ENCODE results near the gene NCOA7.

The NCOA7 gene

DNA sequence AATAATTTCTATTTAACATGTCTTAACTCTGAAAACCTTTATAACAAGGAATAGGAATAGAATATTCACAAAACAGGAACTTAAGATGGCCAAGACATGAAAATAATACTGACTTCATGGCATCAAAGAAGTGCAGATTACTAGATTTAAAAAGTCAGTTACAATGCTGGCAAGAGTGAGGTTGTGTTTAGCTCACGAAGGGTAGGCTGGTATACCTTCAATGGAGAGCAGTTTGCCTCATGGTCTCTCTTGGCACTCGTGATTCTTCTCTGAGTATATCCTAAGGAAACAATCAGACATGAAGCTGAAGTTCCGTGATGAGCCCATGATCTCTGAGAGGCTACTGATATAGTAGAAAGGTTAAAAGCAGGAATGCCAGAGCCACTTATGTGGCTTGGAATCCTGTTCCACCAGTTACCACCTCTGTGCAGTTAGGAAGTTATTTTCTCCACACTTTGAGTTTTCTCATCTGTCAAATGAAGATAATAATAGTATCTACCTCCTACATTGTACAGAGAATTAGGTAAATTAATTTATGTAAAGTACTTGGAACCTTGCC lies 7.2 kb downstream of the NCOA7 start:
- H3K4me2 ChIP-seq (ENCODE audit: low read length): peak overlapping the region; percentile 55
- H3K9ac ChIP-seq (ENCODE audit: low read length): peak overlapping the region; percentile 50
- H3K79me2 ChIP-seq (ENCODE audit: insufficient read depth, low read length): peaks cover 61% of the 10 kb centered on the region
- no peak overlapping the region for H2AFZ ChIP-seq (ENCODE audit: low read length)
- H4K20me1 ChIP-seq (ENCODE audit: insufficient read depth, low read length): no peaks in the 10 kb centered on the region
- peaks cover 98% of the 10 kb centered on the region for H3K4me1 ChIP-seq (ENCODE audit: insufficient read depth, low read length, severe bottlenecking)
- no peaks in the 10 kb centered on the region for H3K27me3 ChIP-seq (ENCODE audit: insufficient read depth, low read length)
- H3K9me3 ChIP-seq (ENCODE audit: low read length): no peaks in the 10 kb centered on the region
- H3K9me2 ChIP-seq (ENCODE audit: low read depth, low read length): no peaks in the 10 kb centered on the region
- H3K4me3 ChIP-seq (ENCODE audit: low read depth, low read length, poor library complexity, severe bottlenecking): peak overlapping the region; percentile 47
- 0 out of 2 replicates have a peak, but pooled peaks cover 7% of the 10 kb centered on the region for H3F3A ChIP-seq (ENCODE audit: insufficient read depth, low read length)
- no peak for TF ChIP-seq EZH2 (IDR thresholded peaks at IDR 0.05; ENCODE audit: borderline replicate concordance, low read length)
- TF ChIP-seq, protein P1, sequence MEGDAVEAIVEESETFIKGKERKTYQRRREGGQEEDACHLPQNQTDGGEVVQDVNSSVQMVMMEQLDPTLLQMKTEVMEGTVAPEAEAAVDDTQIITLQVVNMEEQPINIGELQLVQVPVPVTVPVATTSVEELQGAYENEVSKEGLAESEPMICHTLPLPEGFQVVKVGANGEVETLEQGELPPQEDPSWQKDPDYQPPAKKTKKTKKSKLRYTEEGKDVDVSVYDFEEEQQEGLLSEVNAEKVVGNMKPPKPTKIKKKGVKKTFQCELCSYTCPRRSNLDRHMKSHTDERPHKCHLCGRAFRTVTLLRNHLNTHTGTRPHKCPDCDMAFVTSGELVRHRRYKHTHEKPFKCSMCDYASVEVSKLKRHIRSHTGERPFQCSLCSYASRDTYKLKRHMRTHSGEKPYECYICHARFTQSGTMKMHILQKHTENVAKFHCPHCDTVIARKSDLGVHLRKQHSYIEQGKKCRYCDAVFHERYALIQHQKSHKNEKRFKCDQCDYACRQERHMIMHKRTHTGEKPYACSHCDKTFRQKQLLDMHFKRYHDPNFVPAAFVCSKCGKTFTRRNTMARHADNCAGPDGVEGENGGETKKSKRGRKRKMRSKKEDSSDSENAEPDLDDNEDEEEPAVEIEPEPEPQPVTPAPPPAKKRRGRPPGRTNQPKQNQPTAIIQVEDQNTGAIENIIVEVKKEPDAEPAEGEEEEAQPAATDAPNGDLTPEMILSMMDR (IDR thresholded peaks at IDR 0.05; ENCODE audit: low read length): no peak
- H3K36me3 ChIP-seq (ENCODE audit: insufficient read depth, low read length): peaks cover 17% of the 10 kb centered on the region; the same call in 1 of the 2 replicates
- H3K27ac ChIP-seq (ENCODE audit: low read depth, low read length, poor library complexity, severe bottlenecking): peak overlapping the region; percentile 99

DNA sequence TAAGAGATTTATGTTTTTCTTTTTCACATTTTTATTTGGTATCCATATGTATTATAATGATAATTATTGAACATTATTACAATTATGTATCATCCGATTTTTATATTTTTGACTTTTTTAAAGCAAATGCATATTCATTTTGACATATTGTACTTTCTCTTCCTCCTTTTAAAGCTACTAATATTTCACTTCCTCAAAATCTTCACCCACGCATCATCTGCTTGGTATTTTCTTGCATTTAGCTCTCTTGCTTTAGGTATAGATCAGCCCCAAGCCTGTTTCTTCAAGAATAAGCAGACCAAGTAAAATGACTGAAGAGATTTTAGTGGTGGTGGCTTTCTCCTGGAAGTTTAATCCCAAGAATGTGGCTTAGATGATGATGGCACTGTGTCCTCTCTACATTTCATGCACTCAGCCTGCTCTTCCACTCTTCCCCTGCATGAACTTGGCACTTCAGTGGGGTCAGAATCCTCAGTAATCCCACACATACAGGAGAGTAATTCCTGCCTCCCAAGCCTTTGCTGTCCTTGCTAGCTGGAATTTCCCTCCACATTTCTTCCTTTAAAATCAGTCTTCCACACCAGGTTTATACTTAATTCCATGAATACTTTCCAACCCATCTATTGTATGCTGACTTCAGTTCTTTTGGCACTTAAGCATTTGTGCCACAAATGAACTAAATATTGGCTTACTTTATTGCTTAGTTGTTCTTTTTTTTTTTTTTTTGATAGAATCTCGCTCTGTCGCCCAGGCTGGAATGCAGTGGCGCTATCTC lies 8.2 kb downstream of the NCOA7 start:
- peaks cover 17% of the 10 kb centered on the region; the same call in 1 of the 2 replicates for H3K36me3 ChIP-seq (ENCODE audit: insufficient read depth, low read length)
- peaks cover 60% of the 10 kb centered on the region for H3K79me2 ChIP-seq (ENCODE audit: insufficient read depth, low read length)
- H4K20me1 ChIP-seq (ENCODE audit: insufficient read depth, low read length): no peaks in the 10 kb centered on the region
- H2AFZ ChIP-seq (ENCODE audit: low read length): no peak overlapping the region
- peak overlapping the region; percentile 47 for H3K9ac ChIP-seq (ENCODE audit: low read length)
- peaks cover 98% of the 10 kb centered on the region for H3K4me1 ChIP-seq (ENCODE audit: insufficient read depth, low read length, severe bottlenecking)
- H3K9me2 ChIP-seq (ENCODE audit: low read depth, low read length): no peaks in the 10 kb centered on the region
- H3F3A ChIP-seq (ENCODE audit: insufficient read depth, low read length): 0 out of 2 replicates have a peak, but pooled peaks cover 7% of the 10 kb centered on the region
- no peaks in the 10 kb centered on the region for H3K9me3 ChIP-seq (ENCODE audit: low read length)
- no peaks in the 10 kb centered on the region for H3K27me3 ChIP-seq (ENCODE audit: insufficient read depth, low read length)
- TF ChIP-seq EZH2 (IDR thresholded peaks at IDR 0.05; ENCODE audit: borderline replicate concordance, low read length): no peak
- TF ChIP-seq, protein P1 (IDR thresholded peaks at IDR 0.05; ENCODE audit: low read length): no peak
- peak overlapping the region; percentile 99 for H3K27ac ChIP-seq (ENCODE audit: low read depth, low read length, poor library complexity, severe bottlenecking)
- H3K4me2 ChIP-seq (ENCODE audit: low read length): peak overlapping the region; percentile 55
- H3K4me3 ChIP-seq (ENCODE audit: low read depth, low read length, poor library complexity, severe bottlenecking): peak overlapping the region; percentile 24

DNA sequence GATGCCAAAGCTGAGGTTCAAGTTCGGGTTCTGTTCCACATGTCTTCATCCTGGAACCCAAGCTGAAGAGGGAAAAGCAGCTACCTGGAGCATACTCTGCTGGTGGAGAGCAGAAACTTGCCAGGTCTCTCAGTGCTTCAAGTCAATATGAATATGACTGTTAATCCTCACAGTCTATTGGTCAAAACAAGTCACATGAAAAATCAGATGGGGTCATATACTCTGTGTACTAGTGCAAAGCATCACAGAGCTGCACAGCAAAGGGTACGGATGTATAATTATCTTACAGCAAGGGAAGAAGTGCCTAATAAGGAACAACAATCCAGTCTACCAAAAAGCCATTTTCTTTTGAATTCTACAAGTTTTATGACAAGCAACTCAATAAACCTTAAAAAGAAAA lies 11.6 kb downstream of the NCOA7 start:
- Histone ChIP-seq H3K4me1 (ENCODE audit: insufficient read depth, low read length, severe bottlenecking) (peaks cover 90% of the 10 kb centered on the region), H4K20me1 (ENCODE audit: insufficient read depth, low read length) (no peaks in the 10 kb centered on the region), H3K79me2 (ENCODE audit: insufficient read depth, low read length) (peaks cover 53% of the 10 kb centered on the region), H3K27me3 (ENCODE audit: insufficient read depth, low read length) (no peaks in the 10 kb centered on the region), H3K36me3 (ENCODE audit: insufficient read depth, low read length) (peaks cover 21% of the 10 kb centered on the region; the same call in 1 of the 2 replicates), H3K4me3 (ENCODE audit: low read depth, low read length, poor library complexity, severe bottlenecking) (peak overlapping the region; percentile 29), H3K9me3 (ENCODE audit: low read length) (no peaks in the 10 kb centered on the region), H3F3A (ENCODE audit: insufficient read depth, low read length) (0 out of 2 replicates have a peak, but pooled peaks cover 7% of the 10 kb centered on the region), H3K27ac (ENCODE audit: low read depth, low read length, poor library complexity, severe bottlenecking) (peak overlapping the region; percentile 99), H3K4me2 (ENCODE audit: low read length) (peak overlapping the region; percentile 59), H3K9ac (ENCODE audit: low read length) (peak overlapping the region; percentile 41; the same call in 1 of the 2 replicates), H2AFZ (ENCODE audit: low read length) (no peak overlapping the region), H3K9me2 (ENCODE audit: low read depth, low read length) (no peaks in the 10 kb centered on the region)
- no peak for TF ChIP-seq EZH2 (IDR thresholded peaks at IDR 0.05; ENCODE audit: borderline replicate concordance, low read length)
- TF ChIP-seq, protein P1 (IDR thresholded peaks at IDR 0.05; ENCODE audit: low read length): no peak
